K562 (cell line): Measurements from ENCODE around the gene TRIAP1. TPM values are rescaled to one million over a fixed set of nuclear protein-coding genes. Genes with fewer than 3 reads are reported as not detected.

Source experiments
- C11orf30 ChIP-seq: fragments of 450-650 bp; IDR thresholded peaks from 2 replicates; pipeline ENCODE4 v1.6.1; 2016; ENCODE audit warnings: low read depth, mild to moderate bottlenecking
- CHD1 ChIP-seq: fragments of 200-600 bp; sonication (generic); IDR thresholded peaks from one replicate; pipeline ENCODE4 v1.6.1; 2012; ENCODE audit warnings: mild to moderate bottlenecking, moderate library complexity, low read length, inconsistent platforms
- E2F6 ChIP-seq, 2 experiments: IDR thresholded peaks; 2 replicates each; pipeline ENCODE4 v1.6.1; 2011; ENCODE audit warnings: borderline replicate concordance in 1 of 2, control low read depth in 1 of 2, low read depth in 1 of 2, low read length in 1 of 2, mild to moderate bottlenecking in 1 of 2, mixed read lengths in 1 of 2, moderate library complexity in 1 of 2; ENCODE audit not compliant: insufficient read depth in 1 of 2, insufficient read length in 1 of 2, poor library complexity in 1 of 2, severe bottlenecking in 1 of 2; ENCODE audit errors: extremely low read depth in 1 of 2
- ESRRA ChIP-seq: fragments of 450-650 bp; IDR thresholded peaks from 2 replicates; pipeline ENCODE4 v1.6.1; 2014; ENCODE audit warnings: low read depth, mild to moderate bottlenecking, moderate library complexity, borderline replicate concordance
- GTF2E2 ChIP-seq: fragments of 200-800 bp; sonication (Bioruptor generic); IDR thresholded peaks from 2 replicates; pipeline ENCODE4 v1.6.1; 2016; ENCODE audit warnings: missing genetic modification characterization, missing compliant biosample characterization
- HDAC3 ChIP-seq: fragments of 450-650 bp; IDR thresholded peaks from 2 replicates; pipeline ENCODE4 v1.6.1; 2018; ENCODE audit warnings: borderline replicate concordance, mild to moderate bottlenecking, moderate library complexity; ENCODE audit not compliant: partially characterized antibody
- HIVEP1 ChIP-seq: fragments of 250-450 bp; sonication (Bioruptor Pico); IDR thresholded peaks from 2 replicates; pipeline ENCODE4 v1.4.0; 2020; ENCODE audit warnings: mild to moderate bottlenecking
- HOXB6 ChIP-seq: fragments of 250-450 bp; sonication (Bioruptor Pico); IDR thresholded peaks from 2 replicates; pipeline ENCODE4 v1.5.1; 2022; ENCODE audit warnings: mild to moderate bottlenecking, borderline replicate concordance
- NCOA6 ChIP-seq: fragments of 450-650 bp; IDR thresholded peaks from 2 replicates; pipeline ENCODE4 v1.6.1; 2017; ENCODE audit warnings: mild to moderate bottlenecking
- NEUROD1 ChIP-seq: fragments of 150-350 bp; IDR thresholded peaks from 2 replicates; pipeline ENCODE4 v1.6.1; 2014; ENCODE audit warnings: borderline replicate concordance, low read length, low read depth; ENCODE audit not compliant: partially characterized antibody
- NFIC ChIP-seq: fragments of 450-650 bp; IDR thresholded peaks from 2 replicates; pipeline ENCODE4 v1.6.1; 2017; ENCODE audit warnings: mild to moderate bottlenecking, inconsistent platforms
- NR0B1 ChIP-seq: fragments of 450-650 bp; IDR thresholded peaks from one replicate; pipeline ENCODE4 v1.6.1; 2018; ENCODE audit warnings: mild to moderate bottlenecking, moderate library complexity; ENCODE audit not compliant: partially characterized antibody
- RBM14 ChIP-seq: fragments of 200-400 bp; formaldehyde crosslinking; IDR thresholded peaks from 2 replicates; pipeline ENCODE4 v1.6.1; 2018; ENCODE audit warnings: low read depth, mild to moderate bottlenecking, low read length, moderate library complexity, borderline replicate concordance; ENCODE audit not compliant: insufficient read depth
- RBM17 ChIP-seq: fragments of 200-400 bp; formaldehyde crosslinking; IDR thresholded peaks from 2 replicates; pipeline ENCODE4 v1.6.1; 2017; ENCODE audit warnings: low read depth, mild to moderate bottlenecking, low read length, borderline replicate concordance
- STAT5A ChIP-seq: IDR thresholded peaks from 2 replicates; pipeline ENCODE4 v1.6.1; 2012; ENCODE audit warnings: low read length, inconsistent platforms, borderline replicate concordance
- TAF15 ChIP-seq: fragments of 200-400 bp; formaldehyde crosslinking; IDR thresholded peaks from 2 replicates; pipeline ENCODE4 v1.6.1; 2017; ENCODE audit warnings: mild to moderate bottlenecking, low read depth, low read length, moderate library complexity
- TEAD2 ChIP-seq: fragments of 450-650 bp; IDR thresholded peaks from 2 replicates; pipeline ENCODE4 v1.6.1; 2016; ENCODE audit warnings: missing genetic modification characterization, control low read depth, missing compliant biosample characterization
- THAP7 ChIP-seq: fragments of 250-450 bp; sonication (Bioruptor Pico); IDR thresholded peaks from 2 replicates; pipeline ENCODE4 v1.5.0; 2021
- U2AF2 ChIP-seq: fragments of 200-400 bp; formaldehyde crosslinking; optimal IDR thresholded peaks from 2 replicates; pipeline ENCODE3; 2017; ENCODE audit warnings: low read depth, mild to moderate bottlenecking, low read length
- ZC3H4 ChIP-seq: sonication (generic); formaldehyde crosslinking; IDR thresholded peaks from 2 replicates; pipeline ENCODE4 v1.9.0; 2021; ENCODE audit warnings: missing genetic modification reagents, borderline replicate concordance
- ZNF263 ChIP-seq: sonication (generic); formaldehyde crosslinking; IDR thresholded peaks from 2 replicates; pipeline ENCODE4 v1.8.0; 2022; ENCODE audit warnings: mild to moderate bottlenecking, missing genetic modification reagents, borderline replicate concordance
- ZNF740 ChIP-seq, 3 experiments: fragments of 200-800 bp in 1 of 3; sonication (Bioruptor generic) in 1 of 3; sonication (generic) in 1 of 3; formaldehyde crosslinking in 1 of 3; IDR thresholded peaks; 2 replicates each; pipeline versions ENCODE4 v1.6.1 to v1.8.0; 2016 to 2022; ENCODE audit warnings: mild to moderate bottlenecking in 2 of 3, missing compliant biosample characterization in 2 of 3, missing genetic modification characterization in 2 of 3, missing genetic modification reagents in 1 of 3
- ZNF785 ChIP-seq: fragments of 250-450 bp; sonication (Bioruptor Pico); IDR thresholded peaks from 2 replicates; pipeline ENCODE4 v1.4.0; 2020; ENCODE audit warnings: mild to moderate bottlenecking
- polyA plus RNA-seq, 8 experiments: library from polyadenylated mRNA; depleted of rRNA in 4 of 8; stranded (reverse) in 5 of 8; unstranded in 3 of 8; fragments of >200 nt; fragmentation: Nextera tagmentation in 2 of 8; fragmentation: Illumina TruSeq in 1 of 8; extraction: Ambion mirVana in 2 of 8; extraction: Trizol in 1 of 8; gene quantifications; 2 replicates each; pipeline versions ENCODE4 v1.2.1 to v1.2.3, GENCODE V29; 2011 to 2014; ENCODE audit warnings: inconsistent platforms in 1 of 8, missing spikeins in 1 of 8
- total RNA-seq, 7 experiments: library from RNA; depleted of rRNA in 6 of 7; stranded (reverse); fragments of >200 nt in 6 of 7; fragmentation: Illumina TruSeq in 2 of 7; extraction: Trizol in 2 of 7; gene quantifications; 2 replicates each; pipeline versions ENCODE4 v1.2.1 to v1.2.3, GENCODE V29; 2011 to 2021; ENCODE audit warnings: low replicate concordance in 1 of 7

The TRIAP1 gene
- total and polyA plus RNA-seq, 9 of the 15 experiments (the other 6 are each of a cell fraction or from before 2014, with no cell fraction given), result 37.3 to 354 (median 65.4) TPM

DNA sequence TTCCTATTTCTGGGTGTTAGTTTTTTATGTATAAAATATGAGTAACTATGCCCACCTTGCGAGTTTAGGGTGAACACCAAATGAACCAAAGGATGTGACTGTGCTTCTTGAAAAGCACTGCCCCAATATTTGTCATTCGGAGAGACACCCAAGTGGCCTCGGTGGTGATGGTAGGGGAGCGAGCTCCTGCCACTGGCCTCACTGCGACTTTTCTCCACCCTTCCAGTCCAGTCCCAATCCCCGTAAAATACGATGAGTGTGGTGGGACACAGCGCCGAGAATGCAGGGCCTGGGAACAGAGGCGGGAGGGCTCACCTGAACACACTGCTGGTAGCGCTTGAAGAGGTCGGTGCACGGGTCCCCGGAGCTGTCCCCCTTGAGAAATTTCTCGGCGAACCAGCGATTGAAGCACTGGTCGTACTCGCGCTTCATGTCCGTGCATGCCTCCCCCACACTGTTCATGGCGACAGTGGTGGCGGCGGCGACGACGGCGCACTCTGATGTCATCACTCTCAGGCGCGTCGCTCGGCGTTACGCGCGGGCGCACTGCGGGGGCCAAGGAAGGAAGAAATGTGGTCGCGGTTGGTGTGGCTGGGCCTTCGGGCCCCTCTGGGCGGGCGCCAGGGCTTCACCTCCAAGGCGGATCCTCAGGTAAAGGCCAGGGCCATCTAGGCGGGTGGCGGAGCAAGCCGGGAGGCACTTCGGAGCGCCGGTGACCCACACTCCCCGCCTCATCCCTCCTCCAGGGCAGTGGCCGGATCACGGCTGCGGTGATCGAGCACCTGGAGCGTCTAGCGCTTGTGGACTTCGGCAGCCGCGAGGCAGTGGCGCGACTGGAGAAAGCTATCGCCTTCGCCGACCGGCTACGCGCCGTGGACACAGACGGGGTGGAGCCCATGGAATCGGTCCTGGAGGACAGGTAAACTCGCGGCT is at the start of gene TRIAP1, which contains the start of gene GATC (continued):
- TF ChIP-seq HOXB6, result no peak
- no peak for TF ChIP-seq U2AF2
- TF ChIP-seq TAF15, result no peak
- TF ChIP-seq RBM14, result no peak
- no peak for TF ChIP-seq RBM17
- no peak for TF ChIP-seq TEAD2 (tag)
- no peak; the same call in 1 of the 2 replicates for TF ChIP-seq ZC3H4 (CRISPR knock-in tag)
- TF ChIP-seq STAT5A, result no peak
- no peak for TF ChIP-seq NR0B1
- peak; percentile 23 for TF ChIP-seq CHD1
- TF ChIP-seq ESRRA, result peak; percentile 81
- TF ChIP-seq ZNF740 (CRISPR knock-in tag; IDR thresholded peaks at IDR 0.05), result peak; percentile 94
- peak in 1 of 2 experiments; percentile 58; a peak in 1 of 4 replicates for TF ChIP-seq ZNF740 (tag; IDR thresholded peaks at IDR 0.05)
- TF ChIP-seq NEUROD1, result no peak
- no peak for TF ChIP-seq HDAC3
- TF ChIP-seq C11orf30, result peak; percentile 100
- TF ChIP-seq NCOA6, result no peak
- TF ChIP-seq THAP7, result peak; percentile 87
- TF ChIP-seq E2F6 (IDR thresholded peaks at IDR 0.05; ENCODE audit: borderline replicate concordance in 1 of 2, extremely low read depth in 1 of 2, insufficient read depth in 1 of 2, insufficient read length in 1 of 2, low read depth in 1 of 2, low read length in 1 of 2, poor library complexity in 1 of 2, severe bottlenecking in 1 of 2), result no peak
- TF ChIP-seq ZNF263 (CRISPR knock-in tag), result peak; percentile 83; the same call in 1 of the 2 replicates
- TF ChIP-seq ZNF785, result no peak
- TF ChIP-seq GTF2E2 (tag), result peak; percentile 77; the same call in 1 of the 2 replicates
- no peak for TF ChIP-seq HIVEP1 (CRISPR knock-in tag)
- peak; percentile 72 for TF ChIP-seq NFIC
